K562 (cell line): Measurements from ENCODE around the gene DCTD. TPM values are rescaled to one million over a fixed set of nuclear protein-coding genes. Genes with fewer than 3 reads are reported as not detected.
A peak's percentile ranks its signal among the peaks of the same experiment; 100 is the strongest.

Experiments
- ATF1 ChIP-seq, 2 experiments: fragments of 450-650 bp in 1 of 2; IDR thresholded peaks; 2 replicates each; pipeline ENCODE4 v1.6.1; 2016; ENCODE audit warnings: missing compliant biosample characterization in 1 of 2, missing genetic modification characterization in 1 of 2
- ATF6 ChIP-seq: sonication (generic); formaldehyde crosslinking; IDR thresholded peaks from 2 replicates; pipeline ENCODE4 v1.4.0; 2020; ENCODE audit warnings: mild to moderate bottlenecking, missing genetic modification reagents
- CBFB ChIP-seq: sonication (generic); formaldehyde crosslinking; IDR thresholded peaks from 2 replicates; pipeline ENCODE4 v1.4.0; 2020; ENCODE audit warnings: mild to moderate bottlenecking, missing genetic modification reagents
- CBX5 ChIP-seq: IDR thresholded peaks from 2 replicates; pipeline ENCODE4 v1.6.1; 2014; ENCODE audit warnings: low read depth, borderline replicate concordance
- CHD2 ChIP-seq: IDR thresholded peaks from 2 replicates; pipeline ENCODE4 v1.6.1; 2011; ENCODE audit warnings: low read depth, low read length
- CREB1 ChIP-seq, 2 experiments: sonication (generic) in 1 of 2; formaldehyde crosslinking in 1 of 2; IDR thresholded peaks; 2 replicates each; pipeline versions ENCODE4 v1.6.1 to v1.8.0; 2012 to 2022; ENCODE audit warnings: inconsistent platforms in 1 of 2, mild to moderate bottlenecking in 1 of 2, missing genetic modification reagents in 1 of 2, moderate library complexity in 1 of 2
- DNMT1 ChIP-seq: fragments of 450-650 bp; IDR thresholded peaks from 2 replicates; pipeline ENCODE4 v1.6.1; 2016; ENCODE audit warnings: antibody characterized with exemption, mild to moderate bottlenecking
- ELK3 ChIP-seq: fragments of 450-650 bp; formaldehyde crosslinking; IDR thresholded peaks from 2 replicates; pipeline ENCODE4 v1.4.0; 2020; ENCODE audit warnings: mild to moderate bottlenecking
- ETS1 ChIP-seq: conservative IDR thresholded peaks from 2 replicates; pipeline ENCODE4 v1.6.1; 2011; ENCODE audit warnings: low read depth, mild to moderate bottlenecking, low read length; ENCODE audit not compliant: control insufficient read depth
- FOXP1 ChIP-seq: sonication (generic); formaldehyde crosslinking; IDR thresholded peaks from 2 replicates; pipeline ENCODE4 v1.8.0; 2022; ENCODE audit warnings: mild to moderate bottlenecking, missing genetic modification reagents
- HNRNPL ChIP-seq: fragments of 200-400 bp; formaldehyde crosslinking; IDR thresholded peaks from 2 replicates; pipeline ENCODE4 v1.6.1; 2017; ENCODE audit warnings: low read depth, mild to moderate bottlenecking, low read length
- HSF4 ChIP-seq: fragments of 250-450 bp; sonication (Bioruptor Pico); IDR thresholded peaks from 2 replicates; pipeline ENCODE4 v2.1.2; 2022; ENCODE audit warnings: mild to moderate bottlenecking, moderate library complexity, borderline replicate concordance
- IRF2 ChIP-seq: sonication (generic); formaldehyde crosslinking; IDR thresholded peaks from 2 replicates; pipeline ENCODE4 v1.8.1; 2022; ENCODE audit warnings: mild to moderate bottlenecking, missing genetic modification reagents
- KDM1A ChIP-seq, 2 experiments: fragments of 450-650 bp; IDR thresholded peaks; 2 replicates each; pipeline ENCODE4 v1.6.1; 2016; ENCODE audit warnings: mild to moderate bottlenecking in 2 of 2
- KDM5B ChIP-seq: fragments of 200-600 bp; sonication (generic); IDR thresholded peaks from 2 replicates; pipeline ENCODE4 v1.6.1; 2012; ENCODE audit warnings: low read depth, mild to moderate bottlenecking, moderate library complexity, low read length, control low read depth, inconsistent platforms; ENCODE audit not compliant: insufficient replicate concordance
- KLF16 ChIP-seq: IDR thresholded peaks from 2 replicates; pipeline ENCODE4 v1.6.1; 2016; ENCODE audit warnings: antibody characterized with exemption
- MCM7 ChIP-seq, 2 experiments: fragments of 450-650 bp; IDR thresholded peaks; 2 replicates each; pipeline ENCODE4 v1.6.1; 2016 to 2018
- NFATC3 ChIP-seq: fragments of 450-650 bp; IDR thresholded peaks from 2 replicates; pipeline ENCODE4 v1.6.1; 2017; ENCODE audit warnings: mild to moderate bottlenecking
- POLR2AphosphoS2 ChIP-seq: IDR thresholded peaks from 2 replicates; pipeline ENCODE4 v1.6.1; 2012; ENCODE audit warnings: low read length, improper control_type of control experiment
- SAFB2 ChIP-seq: fragments of 200-400 bp; formaldehyde crosslinking; IDR thresholded peaks from 2 replicates; pipeline ENCODE4 v1.6.1; 2018; ENCODE audit warnings: borderline replicate concordance, low read length, low read depth, moderate library complexity; ENCODE audit not compliant: severe bottlenecking
- SOX6 ChIP-seq: fragments of 450-650 bp; IDR thresholded peaks from 2 replicates; pipeline ENCODE4 v1.6.1; 2014; ENCODE audit warnings: mild to moderate bottlenecking
- ZNF589 ChIP-seq: fragments of 200-800 bp; sonication (Bioruptor generic); IDR thresholded peaks from 2 replicates; pipeline ENCODE4 v1.6.1; 2016; ENCODE audit warnings: low read depth, missing genetic modification characterization, missing compliant biosample characterization
- polyA plus RNA-seq, 8 experiments: library from polyadenylated mRNA; depleted of rRNA in 4 of 8; stranded (reverse) in 5 of 8; unstranded in 3 of 8; fragments of >200 nt; fragmentation: Nextera tagmentation in 2 of 8; fragmentation: Illumina TruSeq in 1 of 8; extraction: Ambion mirVana in 2 of 8; extraction: Trizol in 1 of 8; gene quantifications; 2 replicates each; pipeline versions ENCODE4 v1.2.1 to v1.2.3, GENCODE V29; 2011 to 2014; ENCODE audit warnings: inconsistent platforms in 1 of 8, missing spikeins in 1 of 8
- total RNA-seq, 7 experiments: library from RNA; depleted of rRNA in 6 of 7; stranded (reverse); fragments of >200 nt in 6 of 7; fragmentation: Illumina TruSeq in 2 of 7; extraction: Trizol in 2 of 7; gene quantifications; 2 replicates each; pipeline versions ENCODE4 v1.2.1 to v1.2.3, GENCODE V29; 2011 to 2021; ENCODE audit warnings: low replicate concordance in 1 of 7
- TF ChIP-seq, protein P1 (sequence below): sonication (generic); formaldehyde crosslinking; IDR thresholded peaks from 2 replicates; pipeline ENCODE4 v1.8.1; 2022; ENCODE audit warnings: missing genetic modification reagents

DCTD gene
- total and polyA plus RNA-seq, 9 of the 15 experiments (the other 6 are each of a cell fraction or from before 2014, with no cell fraction given), result 38.7 to 114 (median 76.5) TPM

DNA sequence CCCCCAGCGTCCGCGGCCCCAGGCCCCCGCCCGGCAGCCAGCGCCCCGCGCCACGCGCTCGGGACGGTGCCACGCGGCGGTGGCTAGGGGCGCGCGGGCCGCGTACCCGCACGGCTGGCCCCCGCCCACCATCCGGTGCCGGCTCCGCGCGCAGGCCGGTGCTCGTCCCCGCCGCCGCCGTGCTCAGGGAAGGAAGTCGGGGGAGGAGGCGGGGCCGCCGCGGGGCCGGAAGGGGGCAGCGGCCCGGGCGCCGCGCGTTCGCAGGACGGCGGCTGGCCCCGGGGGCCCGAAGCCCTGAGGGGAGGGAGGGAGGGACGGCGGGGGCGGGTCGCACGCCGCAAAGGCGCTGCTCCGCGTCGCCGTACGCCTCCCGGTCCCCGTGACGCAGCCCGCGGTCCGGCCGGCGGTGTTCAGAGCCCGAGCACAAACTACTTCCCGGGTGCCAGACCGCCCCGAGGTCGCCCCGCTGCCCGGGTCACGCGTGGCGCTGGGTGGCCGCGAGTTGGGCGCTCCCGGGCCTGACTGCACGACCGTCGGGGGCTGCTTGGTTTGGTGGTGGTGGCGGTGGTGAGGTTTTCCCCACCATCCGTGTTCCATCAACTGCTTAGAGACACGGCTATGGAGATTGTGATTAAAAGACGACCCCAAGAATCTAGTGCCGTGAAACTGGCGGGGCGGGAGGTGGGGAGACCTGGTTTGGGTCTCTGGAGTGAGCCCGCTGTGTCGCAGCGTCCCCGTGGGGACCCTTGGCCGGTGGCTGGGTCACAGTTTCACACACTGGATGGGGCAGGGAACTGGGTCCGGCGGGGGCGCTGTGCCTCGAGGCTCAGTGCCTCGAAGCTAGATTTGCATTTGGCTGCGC lies at the start of gene DCTD (continued):
- TF ChIP-seq ZNF589 (CRISPR knock-in tag) (no peak), MCM7 (IDR thresholded peaks at IDR 0.05) (no peak), KLF16 (no peak), HNRNPL (peak; percentile 36; the same call in 1 of the 2 replicates), NFATC3 (no peak), KDM1A (IDR thresholded peaks at IDR 0.05) (no peak), ATF6 (CRISPR knock-in tag) (no peak), ATF1 (CRISPR knock-in tag; IDR thresholded peaks at IDR 0.05) (no peak), ATF1 (tag; IDR thresholded peaks at IDR 0.05) (peak; percentile 62), POLR2AphosphoS2 (no peak), ELK3 (CRISPR knock-in tag) (no peak), CBFB (CRISPR knock-in tag) (peak; percentile 47; the same call in 1 of the 2 replicates), CBX5 (no peak), DNMT1 (no peak), HSF4 (no peak), CREB1 (IDR thresholded peaks at IDR 0.05) (peak; percentile 57), CREB1 (CRISPR knock-in tag; IDR thresholded peaks at IDR 0.05) (0 out of 2 replicates have a peak, but pooled peaks have one; percentile 16), KDM5B (peak; percentile 39), CHD2 (no peak), SOX6 (no peak), SAFB2 (no peak), ETS1 (no peak), FOXP1 (CRISPR knock-in tag) (no peak), IRF2 (CRISPR knock-in tag) (no peak)
- TF ChIP-seq, protein P1, sequence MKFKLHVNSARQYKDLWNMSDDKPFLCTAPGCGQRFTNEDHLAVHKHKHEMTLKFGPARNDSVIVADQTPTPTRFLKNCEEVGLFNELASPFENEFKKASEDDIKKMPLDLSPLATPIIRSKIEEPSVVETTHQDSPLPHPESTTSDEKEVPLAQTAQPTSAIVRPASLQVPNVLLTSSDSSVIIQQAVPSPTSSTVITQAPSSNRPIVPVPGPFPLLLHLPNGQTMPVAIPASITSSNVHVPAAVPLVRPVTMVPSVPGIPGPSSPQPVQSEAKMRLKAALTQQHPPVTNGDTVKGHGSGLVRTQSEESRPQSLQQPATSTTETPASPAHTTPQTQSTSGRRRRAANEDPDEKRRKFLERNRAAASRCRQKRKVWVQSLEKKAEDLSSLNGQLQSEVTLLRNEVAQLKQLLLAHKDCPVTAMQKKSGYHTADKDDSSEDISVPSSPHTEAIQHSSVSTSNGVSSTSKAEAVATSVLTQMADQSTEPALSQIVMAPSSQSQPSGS (CRISPR knock-in tag), result no peak
